Cardiac muscle cell (in vitro differentiated cells and primary cell): ENCODE measurements around the gene INHA. TPM values are rescaled to one million over a fixed set of nuclear protein-coding genes. Genes with fewer than 3 reads are reported as not detected.

Experiments used
- DNase-seq, 2 donors: peaks; one replicate each; pipeline versions ENCODE4 v3.0.0 to v3.0.0-alpha.2; 2010 to 2017; ENCODE audit warnings: low read depth in 1 of 2, low spot score in 1 of 2
- H3K27ac ChIP-seq: fragments of 200-600 bp; sonication (generic); 2 replicates; pipeline ENCODE4 v1.5.1; 2016
- H3K27me3 ChIP-seq: fragments of 200-600 bp; sonication (generic); 2 replicates; pipeline ENCODE4 v1.6.0; 2016; ENCODE audit warnings: control low read depth
- H3K36me3 ChIP-seq: fragments of 200-600 bp; sonication (generic); 2 replicates; pipeline ENCODE4 v1.5.1; 2016; ENCODE audit warnings: control low read depth
- H3K4me1 ChIP-seq: fragments of 200-600 bp; sonication (generic); 2 replicates; pipeline ENCODE4 v1.8.1; 2017; ENCODE audit warnings: low read depth, mild to moderate bottlenecking, mixed run types
- H3K4me3 ChIP-seq: fragments of 200-600 bp; sonication (generic); 2 replicates; pipeline ENCODE4 v1.5.1; 2016; ENCODE audit warnings: mild to moderate bottlenecking
- H3K9me3 ChIP-seq: fragments of 200-600 bp; sonication (generic); 2 replicates; pipeline ENCODE4 v1.5.1; 2017; ENCODE audit warnings: low read depth, mild to moderate bottlenecking, control low read depth
- CTCF ChIP-seq: IDR thresholded peaks from 2 replicates; pipeline ENCODE4 v1.5.1; 2012; ENCODE audit warnings: low read depth, mild to moderate bottlenecking, low read length
- polyA plus RNA-seq: library from polyadenylated mRNA; unstranded; fragments of >200 nt; fragmentation: Nextera tagmentation; extraction: Ambion mirVana; gene quantifications from 2 replicates; pipeline ENCODE4 v1.2.1, GENCODE V29; 2016
- total RNA-seq: library from RNA; depleted of rRNA; stranded (reverse); fragments of >200 nt; gene quantifications from 2 replicates; pipeline ENCODE4 v1.2.3, GENCODE V29; 2016

Gene INHA
- total and polyA plus RNA-seq, 2 experiments from 2014 or later = 11.4 to 39.1 TPM

GRCh38 chr2:219557320-219557719 is 14.8 kb upstream of the INHA start:
- no peaks in the 10 kb centered on the region for H3K9me3 ChIP-seq
- no peak overlapping the region for H3K4me3 ChIP-seq
- no peak for DNase-seq
- H3K36me3 ChIP-seq = peaks cover 33% of the 10 kb centered on the region
- TF ChIP-seq CTCF = no peak
- no peaks in the 10 kb centered on the region for H3K27me3 ChIP-seq
- no peak overlapping the region for H3K27ac ChIP-seq
- H3K4me1 ChIP-seq = peaks cover 7% of the 10 kb centered on the region

- no peaks in the 10 kb centered on the region for H3K27me3 ChIP-seq
- H3K4me1 ChIP-seq = peaks cover 7% of the 10 kb centered on the region
- peaks cover 39% of the 10 kb centered on the region for H3K36me3 ChIP-seq
- no peaks in the 10 kb centered on the region for H3K9me3 ChIP-seq
- no peak overlapping the region for H3K4me3 ChIP-seq
- TF ChIP-seq CTCF = no peak
- H3K27ac ChIP-seq = no peak overlapping the region
- DNase-seq = no peak
Observed at GRCh38 chr2:219557791-219558785, 14.0 kb upstream of the INHA start.

GRCh38 chr2:219559156-219559915 is 12.8 kb upstream of the INHA start:
- H3K4me1 ChIP-seq = peaks cover 7% of the 10 kb centered on the region
- H3K9me3 ChIP-seq = no peaks in the 10 kb centered on the region
- no peak for TF ChIP-seq CTCF
- DNase-seq = no peak
- H3K4me3 ChIP-seq = no peak overlapping the region
- H3K27me3 ChIP-seq = no peaks in the 10 kb centered on the region
- H3K27ac ChIP-seq = no peak overlapping the region
- H3K36me3 ChIP-seq = peaks cover 47% of the 10 kb centered on the region

GRCh38 chr2:219560037-219560892 is 11.8 kb upstream of the INHA start:
- peak overlapping the region; percentile 43 for H3K27ac ChIP-seq

More at GRCh38 chr2:219560037-219560892, 11.8 kb upstream of the INHA start:
- Histone ChIP-seq H3K4me3 (no peak overlapping the region), H3K4me1 (peaks cover 7% of the 10 kb centered on the region), H3K9me3 (no peaks in the 10 kb centered on the region), H3K36me3 (peaks cover 53% of the 10 kb centered on the region), H3K27me3 (no peaks in the 10 kb centered on the region)
- no peak for DNase-seq
- TF ChIP-seq CTCF = peak; percentile 63
